Medulla oblongata (tissue), 1 donor: ENCODE data around the gene CSTF1.

Source experiments
- DNase-seq: peaks from one replicate; pipeline ENCODE4 v3.0.0-alpha.2; 2015; ENCODE audit errors: extremely low spot score

Gene CSTF1

DNA sequence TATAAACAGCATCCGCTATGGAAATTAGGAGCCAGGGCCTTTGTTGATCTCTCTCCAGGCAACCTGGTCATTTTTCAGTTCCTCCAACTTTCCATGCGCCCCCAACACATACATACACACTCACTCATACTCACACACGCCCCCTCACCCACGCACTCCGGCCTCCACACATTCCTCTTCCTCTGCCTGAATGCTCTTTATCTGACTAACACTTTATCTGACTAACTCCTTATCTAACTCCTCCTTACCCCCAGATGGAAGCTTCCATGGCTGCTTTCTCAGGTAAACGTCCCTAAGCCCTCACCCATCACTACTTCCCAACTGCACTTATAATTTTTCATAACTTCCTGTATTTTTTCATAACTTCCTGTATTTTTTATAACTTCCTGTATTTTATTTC is 37.1 kb downstream of the CSTF1 start:
- DNase-seq, result no peak

DNA sequence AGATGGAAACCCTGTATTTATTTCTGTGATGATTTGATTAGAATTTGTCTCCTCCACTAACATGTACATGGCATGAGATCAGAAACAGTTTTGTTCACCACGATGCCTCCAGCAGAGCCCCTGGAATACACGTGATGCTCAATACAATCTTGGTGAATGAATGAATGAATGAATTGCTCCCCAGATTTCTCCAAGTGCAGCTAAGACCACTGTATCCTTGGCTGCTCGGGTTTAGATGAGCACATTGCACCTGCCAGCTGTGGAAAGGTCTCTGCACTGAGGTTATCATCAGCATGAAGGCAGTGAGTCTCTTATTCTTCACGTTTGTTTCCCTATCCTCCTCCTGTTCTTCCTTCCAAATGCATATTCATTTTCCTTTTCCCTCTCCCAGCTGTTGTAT is 37.5 kb downstream of the CSTF1 start:
- DNase-seq, result no peak

DNA sequence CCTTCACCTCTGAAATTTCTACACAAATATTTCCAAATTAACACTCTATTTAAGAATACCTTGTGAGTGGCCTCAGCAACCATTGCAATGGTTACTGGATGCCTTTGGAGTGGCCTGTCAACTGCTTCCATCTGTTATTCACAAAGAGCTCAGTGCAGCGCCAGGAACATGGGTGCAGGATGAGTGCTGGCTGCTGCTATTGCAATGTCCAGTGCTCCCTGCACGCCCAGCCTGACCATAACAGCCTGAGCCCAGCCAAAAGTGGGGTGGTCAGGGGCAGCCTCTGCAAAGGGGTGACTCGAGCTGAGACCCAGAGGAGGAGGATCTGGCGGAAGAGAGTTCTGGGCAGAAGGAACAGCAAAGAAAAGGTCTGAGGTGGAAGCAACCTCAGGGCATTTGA is 38.0 kb downstream of the CSTF1 start:
- DNase-seq, result no peak

DNA sequence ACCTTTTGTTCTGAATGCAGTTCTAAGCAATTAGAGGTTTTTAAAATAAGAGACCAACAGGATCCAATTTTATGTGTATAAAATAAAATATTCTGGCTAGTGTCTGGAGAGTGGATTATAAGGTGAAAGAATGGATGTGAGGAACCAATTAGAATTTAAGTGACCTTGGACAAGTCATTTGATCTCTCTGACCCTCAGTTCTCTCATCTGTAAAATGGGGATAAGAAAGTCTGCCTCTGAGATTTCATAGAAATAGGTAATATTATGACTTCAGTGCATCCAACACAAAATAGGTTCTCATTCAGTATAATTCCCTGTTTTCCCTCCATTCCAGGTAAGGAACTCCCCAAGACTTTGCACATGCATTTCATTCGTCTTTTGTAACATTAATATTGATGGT is 38.5 kb downstream of the CSTF1 start:
- DNase-seq, result no peak

DNA sequence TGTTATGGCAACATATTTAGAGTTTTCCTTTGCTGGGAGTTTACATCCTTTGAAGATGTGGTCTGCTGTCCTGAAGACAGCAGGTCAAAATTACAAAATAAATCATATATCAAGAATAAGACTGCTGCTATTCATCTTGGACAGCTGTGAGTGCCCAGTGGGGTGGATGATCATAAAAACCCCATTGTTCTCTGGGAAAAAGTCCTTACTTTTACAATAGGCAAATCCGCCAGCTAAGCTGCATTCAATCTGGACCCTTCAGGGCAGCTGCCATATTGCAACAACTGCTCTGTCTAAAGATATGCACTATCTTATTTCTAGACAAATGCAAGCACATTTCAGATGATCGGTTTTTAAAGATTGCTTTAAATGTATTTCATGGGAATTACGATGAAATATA is 39.0 kb downstream of the CSTF1 start:
- peak; percentile 51 for DNase-seq

DNA sequence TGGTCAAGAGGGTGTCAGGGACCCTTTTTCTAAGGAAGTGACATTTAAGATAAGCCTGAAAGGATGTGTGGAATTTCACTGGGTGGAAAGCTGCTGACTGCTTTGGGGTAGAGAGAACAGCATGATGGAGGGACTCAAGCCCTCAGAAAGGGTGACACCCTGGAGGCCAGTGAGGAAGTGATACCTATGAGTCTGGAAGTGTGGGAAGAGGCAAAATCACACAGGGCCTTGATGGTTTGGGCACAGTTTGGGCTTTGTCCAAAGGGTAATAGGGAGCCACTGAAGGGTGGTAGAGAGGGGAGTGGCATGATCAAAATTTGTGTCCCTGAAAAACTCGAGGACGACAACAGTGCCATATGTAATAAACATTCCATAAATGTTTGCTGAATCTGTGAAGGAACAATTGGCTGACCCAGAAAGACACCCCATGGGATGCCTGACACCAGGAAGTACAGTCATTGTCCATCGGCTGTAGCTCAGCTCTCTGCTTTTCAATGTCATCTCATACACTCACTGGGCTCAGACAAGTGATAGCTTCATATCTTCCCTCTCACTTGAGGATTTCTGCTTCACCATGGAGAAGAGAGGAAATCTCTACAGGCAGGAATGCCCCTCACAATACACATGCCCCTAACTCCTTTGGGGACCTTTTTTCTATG is 40.9 kb downstream of the CSTF1 start:
- no peak for DNase-seq

DNA sequence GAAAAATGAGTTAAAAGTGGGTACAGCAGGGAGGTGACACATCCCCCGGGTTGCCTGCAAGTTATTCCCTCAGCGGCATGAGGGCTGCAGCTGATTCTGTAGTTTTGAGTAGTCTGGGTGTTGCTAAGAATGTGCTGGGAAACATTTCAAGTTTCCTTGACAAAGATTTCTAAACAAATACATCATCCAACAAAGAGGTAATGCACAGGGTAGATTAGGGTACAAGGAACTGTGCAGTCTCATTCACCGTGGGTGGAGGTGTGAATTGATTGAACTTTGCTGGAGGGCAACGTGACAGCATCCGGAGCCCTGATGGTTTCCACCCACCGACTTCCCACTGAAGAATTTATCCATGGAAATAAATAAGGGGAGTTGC is 41.4 kb downstream of the CSTF1 start:
- DNase-seq, result no peak

DNA sequence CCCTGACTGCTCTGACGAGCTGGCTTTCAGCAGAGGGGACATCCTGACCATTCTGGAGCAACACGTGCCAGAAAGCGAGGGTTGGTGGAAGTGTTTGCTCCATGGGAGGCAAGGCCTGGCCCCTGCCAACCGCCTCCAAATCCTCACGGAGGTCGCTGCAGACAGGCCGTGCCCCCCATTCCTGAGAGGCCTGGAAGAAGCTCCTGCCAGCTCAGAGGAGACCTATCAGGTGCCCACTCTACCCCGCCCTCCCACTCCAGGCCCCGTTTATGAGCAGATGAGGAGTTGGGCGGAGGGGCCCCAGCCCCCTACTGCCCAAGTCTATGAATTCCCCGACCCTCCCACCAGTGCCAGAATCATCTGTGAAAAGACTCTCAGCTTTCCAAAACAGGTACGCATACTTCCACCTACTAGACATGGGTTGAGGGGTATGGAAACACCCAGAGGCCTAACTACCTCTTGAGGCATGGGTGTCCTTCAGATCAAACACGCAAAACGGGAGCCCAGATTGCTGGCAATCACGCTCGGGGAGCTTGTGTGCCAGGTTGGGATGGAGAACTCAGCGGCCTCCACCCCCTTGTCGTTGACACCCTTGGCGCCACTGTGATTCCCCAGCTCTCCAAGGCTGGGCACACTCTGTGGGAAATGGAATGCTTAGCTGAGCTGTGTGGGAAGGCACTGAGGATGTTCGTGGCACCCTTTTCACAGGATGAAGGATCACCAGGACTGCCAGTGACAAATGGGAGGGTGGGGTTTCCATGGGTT is 44.9 kb downstream of the CSTF1 start:
- no peak for DNase-seq

DNA sequence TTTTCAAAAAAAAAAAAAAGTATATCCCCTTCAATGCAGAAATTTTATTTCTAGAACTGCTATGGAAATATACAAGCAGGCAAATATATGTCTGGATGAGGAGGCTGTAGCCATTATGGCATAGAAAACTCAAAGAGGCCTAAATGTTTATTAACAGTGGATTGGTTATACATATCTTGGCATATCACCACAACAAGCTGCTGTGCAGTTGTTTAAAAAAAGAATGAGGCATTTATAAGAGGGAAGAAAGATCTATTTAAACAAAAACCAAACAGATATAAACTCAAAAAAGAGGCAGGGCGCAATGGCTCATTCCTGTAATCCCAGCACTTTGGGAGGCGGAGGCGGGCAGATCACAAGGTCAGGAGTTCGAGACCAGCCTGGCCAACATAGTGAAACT is 45.8 kb downstream of the CSTF1 start:
- DNase-seq, result no peak

DNA sequence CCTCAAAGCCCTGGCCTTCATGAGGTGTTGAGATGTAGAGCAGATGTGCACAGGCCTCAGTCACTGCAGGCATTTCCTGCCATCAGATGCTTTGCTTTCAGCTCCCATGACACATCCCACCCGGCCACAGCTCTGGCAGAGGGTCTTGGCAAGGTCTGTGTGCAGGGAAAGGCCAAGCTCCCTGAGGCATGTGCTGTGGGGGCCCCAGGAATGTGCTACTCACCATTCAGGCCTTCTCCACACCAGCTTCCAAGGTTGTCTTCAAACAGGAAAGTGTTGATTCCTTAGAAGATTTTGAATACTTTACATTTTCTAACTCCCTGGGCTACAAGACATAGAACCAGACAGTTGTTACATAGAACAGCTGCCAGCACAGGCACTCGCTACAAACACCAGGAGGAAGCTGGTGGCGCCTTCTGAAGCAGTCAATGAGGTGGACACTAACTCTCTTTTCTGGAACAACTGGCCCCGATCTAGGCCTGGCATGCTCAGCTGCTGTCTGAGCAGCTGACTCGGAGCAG is 47.4 kb downstream of the CSTF1 start:
- peak; percentile 40 for DNase-seq

DNA sequence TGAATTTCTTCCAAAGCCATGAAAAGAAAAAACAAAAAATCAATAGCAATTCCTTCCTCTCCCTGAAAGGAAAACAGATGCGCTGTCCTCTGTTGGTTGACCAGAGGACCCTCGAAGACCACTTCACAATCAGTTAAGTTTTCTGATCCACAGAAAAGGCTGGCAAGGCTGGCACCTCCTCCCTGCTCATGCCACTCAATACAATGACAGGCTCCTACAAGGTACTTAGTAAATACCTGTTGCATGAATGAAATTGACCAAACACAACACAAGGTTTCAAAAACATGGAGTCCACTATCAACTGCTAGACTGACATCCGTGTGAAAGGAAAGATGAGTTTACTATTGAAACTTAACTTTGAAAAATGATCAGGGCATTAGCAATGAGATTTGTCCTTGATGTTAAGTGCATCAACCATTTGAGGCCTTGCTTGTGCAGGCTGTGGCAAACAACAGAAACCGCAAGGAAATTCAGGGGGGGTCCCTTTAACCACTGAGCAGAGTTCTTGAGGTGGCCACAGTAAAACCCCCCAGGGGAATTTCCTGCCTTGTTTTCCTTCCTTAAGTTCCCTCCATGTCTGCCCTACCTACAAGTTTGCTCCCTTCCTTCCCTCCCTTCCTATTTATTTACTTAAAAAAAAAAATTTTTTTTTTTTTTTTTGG is 48.0 kb downstream of the CSTF1 start:
- DNase-seq, result no peak

DNA sequence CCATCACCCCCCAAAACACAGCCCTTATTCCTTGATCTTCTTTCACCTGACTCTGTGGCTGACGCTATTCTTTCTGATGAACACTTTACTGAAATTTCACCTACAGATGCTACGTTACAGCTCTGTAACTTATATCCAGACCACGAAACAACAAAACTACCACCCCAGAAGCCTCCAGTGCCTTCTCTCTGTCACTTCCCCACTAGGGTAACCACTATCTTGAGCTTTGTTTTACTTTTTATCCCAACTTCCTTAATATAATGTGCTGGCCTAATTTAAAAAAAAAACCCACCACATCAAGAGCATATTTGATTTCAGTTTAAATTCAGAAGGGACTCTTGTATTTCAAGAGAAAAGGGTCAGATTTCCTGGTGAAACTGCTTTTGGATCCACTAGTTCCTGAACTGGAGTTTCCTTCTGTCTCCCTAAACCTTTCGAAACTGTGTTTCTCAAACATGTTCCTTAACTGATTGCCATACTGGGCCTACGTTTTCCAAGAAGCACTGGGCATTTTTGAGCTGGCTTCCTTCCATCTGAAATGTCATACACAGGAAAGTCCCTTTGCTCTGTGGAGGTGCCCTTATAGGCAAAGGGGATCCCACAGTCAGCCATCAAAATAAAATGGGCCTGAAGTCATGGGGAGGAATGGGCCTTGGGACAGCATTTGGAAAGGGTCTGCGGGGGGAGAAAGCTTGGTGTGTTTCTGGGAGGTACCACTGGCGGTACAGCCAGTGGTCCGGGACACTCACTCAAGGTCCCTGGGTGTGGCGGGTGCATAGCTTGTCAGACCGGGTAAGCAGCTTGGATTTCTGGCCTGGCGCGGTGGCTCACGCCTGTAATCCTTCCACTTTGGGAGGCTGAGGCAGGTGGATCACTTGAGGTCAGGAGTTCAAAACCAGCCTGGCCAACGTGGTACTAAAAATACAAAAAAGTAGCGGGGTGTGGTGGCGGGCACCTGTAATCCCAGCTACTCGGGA is 50.2 kb downstream of the CSTF1 start:
- no peak for DNase-seq

DNA sequence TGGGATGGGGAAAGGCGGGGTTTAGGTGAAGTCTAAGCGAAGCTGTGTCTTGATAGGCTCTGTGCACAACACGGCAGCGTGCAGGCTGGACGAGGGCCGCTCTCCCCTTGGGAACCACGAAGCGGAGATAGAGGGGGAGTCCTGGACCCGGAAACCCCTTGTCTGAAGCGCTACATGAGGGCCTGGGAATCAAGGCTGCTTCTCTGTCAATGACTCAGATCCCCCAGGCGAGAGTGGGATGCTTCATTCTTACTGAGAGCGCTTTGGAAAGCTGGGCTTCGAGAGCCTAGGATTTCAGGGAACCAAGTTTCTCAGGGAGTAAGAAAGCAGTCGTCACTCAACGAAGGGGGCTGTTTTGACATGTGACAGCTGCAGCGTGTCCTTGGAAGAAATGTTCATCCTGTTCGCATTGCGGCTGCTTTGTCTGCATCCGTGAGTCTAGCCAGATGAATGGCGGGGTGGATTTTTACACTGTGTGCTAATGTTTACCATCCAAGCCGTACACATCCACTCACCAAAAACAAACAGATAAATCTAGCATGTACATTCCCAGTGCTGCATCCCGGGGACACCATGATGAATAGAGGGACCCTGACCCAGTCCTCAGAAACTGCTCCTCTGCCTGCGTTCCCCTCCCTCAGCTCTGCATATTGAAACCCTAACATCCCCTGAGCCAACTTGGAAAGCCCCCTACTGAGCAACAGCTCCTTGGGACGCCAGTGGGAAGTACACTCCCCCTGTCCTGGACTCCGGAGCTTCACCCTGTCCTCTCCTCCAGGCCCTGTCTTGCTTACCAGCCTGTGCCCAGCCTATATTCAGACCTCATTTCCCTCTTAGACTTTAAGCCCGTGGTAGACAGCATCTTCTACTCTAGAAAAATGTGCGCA is 51.5 kb downstream of the CSTF1 start:
- no peak for DNase-seq

DNA sequence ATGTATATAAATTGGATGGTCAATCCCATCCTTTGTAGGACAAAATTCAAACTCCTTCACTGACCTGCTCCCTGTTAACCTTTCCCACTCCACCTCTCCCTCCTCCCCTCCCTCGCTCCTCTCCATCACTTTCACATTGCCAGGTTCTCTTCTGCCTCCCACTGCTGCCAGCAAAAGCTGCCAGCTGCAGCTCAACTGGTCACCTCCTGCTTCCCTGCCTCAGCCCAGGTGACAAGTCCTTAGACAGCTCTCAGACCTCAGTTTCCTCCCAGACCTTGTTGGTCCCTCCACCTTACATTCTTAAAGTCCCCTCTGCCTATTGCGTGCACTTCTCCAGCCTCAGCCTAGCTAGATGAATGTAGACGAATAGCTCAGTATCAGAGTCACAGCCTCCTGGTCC is 52.7 kb downstream of the CSTF1 start:
- DNase-seq, result no peak

DNA sequence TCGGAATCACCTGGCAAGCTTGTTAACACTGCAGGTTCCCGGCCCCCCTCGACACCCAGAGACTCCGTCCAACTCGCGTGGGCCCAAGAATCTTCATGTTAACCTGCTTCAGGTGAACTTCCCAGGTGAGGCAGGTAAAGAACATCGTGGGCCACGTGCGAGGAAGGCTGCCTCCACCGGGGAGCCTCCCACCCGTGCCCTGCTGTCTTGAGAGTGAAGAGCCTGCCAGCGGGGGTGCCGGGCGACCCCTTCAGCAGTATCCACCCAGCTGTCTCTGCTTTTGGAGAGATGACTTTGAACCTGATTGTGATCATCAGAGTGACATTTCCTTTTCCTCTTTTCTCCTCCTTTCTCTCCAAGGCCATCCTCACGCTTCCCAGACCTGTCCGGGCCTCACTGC is 53.1 kb downstream of the CSTF1 start:
- DNase-seq, result no peak

DNA sequence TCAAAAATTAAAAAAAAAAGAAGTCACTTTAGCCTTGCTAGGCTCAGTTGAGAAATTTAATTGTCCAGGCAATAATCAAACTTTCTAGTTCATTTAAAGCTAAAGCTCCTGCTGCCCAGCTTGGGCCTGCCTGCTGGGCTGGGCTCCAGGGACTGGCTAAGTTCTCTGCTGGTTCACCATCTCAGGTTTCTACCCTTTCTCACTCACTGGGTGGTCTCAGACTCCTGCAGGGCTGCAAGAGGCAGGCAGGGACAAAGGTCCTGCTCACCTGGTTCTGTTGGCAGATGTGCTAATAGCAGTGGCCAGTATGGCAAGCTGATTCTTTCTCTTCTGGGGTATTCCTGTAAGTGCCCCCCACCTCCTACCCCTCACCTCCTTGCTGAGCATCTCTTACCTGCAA is 54.8 kb downstream of the CSTF1 start:
- DNase-seq, result no peak

DNA sequence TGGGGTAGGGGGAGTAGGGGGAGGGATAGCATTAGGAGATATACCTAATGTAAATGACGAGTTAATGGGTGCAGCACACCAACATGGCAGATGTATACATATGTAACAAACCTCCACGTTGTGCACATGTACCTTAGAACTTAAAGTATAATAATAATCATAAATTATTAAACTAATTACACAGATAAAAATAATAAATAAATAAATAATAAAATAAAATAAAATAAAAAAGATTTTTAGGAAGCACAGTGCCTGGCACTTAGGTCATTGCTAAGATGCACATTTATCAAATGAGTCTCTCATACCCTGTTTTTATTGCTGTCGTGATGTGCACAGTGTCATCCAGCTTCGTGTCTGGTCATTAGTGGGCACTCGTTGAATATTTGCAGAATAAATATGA is 57.0 kb downstream of the CSTF1 start:
- DNase-seq, result no peak

DNA sequence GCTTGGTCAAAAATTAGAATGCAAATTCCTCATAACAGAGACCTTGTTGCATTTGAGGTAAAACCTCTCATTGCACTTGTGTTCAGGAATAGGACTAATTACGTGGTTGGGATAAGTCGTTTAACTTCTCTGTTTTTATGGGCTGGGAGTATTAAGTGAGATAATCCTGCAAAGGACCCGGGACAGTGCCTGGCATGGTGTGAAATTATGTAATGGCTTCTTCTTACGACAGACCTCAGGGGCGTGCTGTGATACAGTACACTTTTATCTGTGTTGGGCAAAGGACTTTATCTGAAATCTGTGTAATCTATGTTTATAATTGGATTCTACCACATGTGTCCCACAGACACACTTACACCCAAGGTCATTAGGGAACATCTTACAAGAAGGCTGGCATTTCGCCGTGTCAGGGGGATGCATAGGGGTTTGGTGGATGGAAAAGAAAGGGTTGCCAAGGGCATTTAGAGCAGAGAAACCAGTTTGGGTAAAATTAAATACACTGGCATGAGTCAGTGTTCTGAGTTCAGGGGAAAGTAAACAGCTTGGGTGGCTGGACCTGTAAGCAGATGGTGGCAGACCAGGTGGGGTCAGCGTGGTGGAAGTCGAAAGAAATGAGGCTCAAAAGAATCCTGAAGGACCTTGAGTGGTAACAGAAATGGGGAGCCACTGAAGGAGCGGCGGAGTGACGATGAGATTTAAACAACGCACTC is 58.8 kb downstream of the CSTF1 start:
- no peak for DNase-seq

DNA sequence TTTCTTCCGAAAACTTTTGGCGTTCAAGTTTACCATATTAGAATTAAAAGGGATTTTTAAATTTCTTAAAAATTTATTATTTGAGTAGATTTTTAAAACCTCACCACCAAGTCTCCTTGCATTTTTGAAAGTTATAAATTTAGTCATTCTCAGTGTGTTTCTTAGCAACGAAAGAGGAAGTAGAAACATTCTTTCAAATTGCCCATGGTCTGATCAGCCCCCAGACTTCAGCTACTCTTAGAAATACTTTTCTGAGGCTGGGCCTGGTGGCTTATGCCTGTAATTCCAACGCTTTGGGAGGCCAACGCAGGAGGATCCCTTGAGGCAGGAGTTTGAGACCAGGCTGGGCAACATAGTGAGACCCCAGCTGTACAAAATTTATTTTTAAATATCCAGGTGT is 60.9 kb downstream of the CSTF1 start:
- no peak for DNase-seq

DNA sequence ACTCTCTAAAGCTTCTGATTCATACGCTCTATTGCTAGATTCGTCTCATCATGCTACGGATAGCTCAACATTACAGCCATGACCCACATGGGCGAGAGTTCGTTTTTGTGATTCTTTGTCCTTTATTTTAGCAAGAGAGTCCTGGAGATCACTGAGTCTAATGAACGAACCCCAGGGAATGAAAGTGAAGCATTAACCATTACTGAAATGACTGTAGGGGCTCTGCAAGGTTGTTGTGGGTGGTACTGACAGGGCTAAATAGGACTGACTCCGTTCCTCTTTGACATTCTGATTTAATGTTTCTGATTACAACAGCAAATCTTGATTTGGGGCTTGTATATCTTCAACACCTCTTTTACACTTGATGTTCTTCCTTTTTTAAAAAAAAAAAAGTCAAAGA is 62.3 kb downstream of the CSTF1 start:
- no peak for DNase-seq
